ENCODE data around the gene ATP11A. TPM values are rescaled to one million over a fixed set of nuclear protein-coding genes. Genes with fewer than 3 reads are reported as not detected.
A peak's percentile ranks its signal among the peaks of the same experiment; 100 is the strongest.

The ATP11A gene
- total RNA-seq, 1 donor from 2014 or later = 90.4 TPM

- no peaks in the 10 kb centered on the region for H3K27me3 Mint-ChIP-seq (ENCODE audit: insufficient read depth)
- DNase-seq (ENCODE audit: low spot score) = peak; percentile 47
- peak overlapping the region; percentile 94 for H3K27ac Mint-ChIP-seq
- H3K9me3 Mint-ChIP-seq = no peaks in the 10 kb centered on the region
- intact Hi-C loops (cut with micrococcal nuclease) = loop anchor here (1.0 to 5.0 kb wide), 6 partner anchors 65 to 1536 kb away; partner anchors contain the start of genes CUL4A, LAMP1 and PCID2
- H3K4me3 Mint-ChIP-seq = peak overlapping the region; percentile 84
- no peaks in the 10 kb centered on the region for H3K36me3 Mint-ChIP-seq (ENCODE audit: low read depth)
- peaks cover 53% of the 10 kb centered on the region for H3K4me1 Mint-ChIP-seq (ENCODE audit: low read depth)
These were observed 1.1 kb upstream of the ATP11A start for GRCh38 chr13:112688560-112689302.

- Mint-ChIP-seq H3K4me1 (ENCODE audit: low read depth) (peaks cover 57% of the 10 kb centered on the region), H3K36me3 (ENCODE audit: low read depth) (peaks cover 3% of the 10 kb centered on the region), H3K27ac (peak overlapping the region; percentile 75), H3K9me3 (no peaks in the 10 kb centered on the region), H3K27me3 (ENCODE audit: insufficient read depth) (no peaks in the 10 kb centered on the region), H3K4me3 (peak overlapping the region; percentile 82)
- intact Hi-C loops (cut with micrococcal nuclease) = loop anchor here (1.0 to 2.0 kb wide), 2 partner anchors 50 to 184 kb away; no protein-coding TSS in a partner anchor
- DNase-seq (ENCODE audit: low spot score) = peak; percentile 14
These were observed 568 bp downstream of the ATP11A start for GRCh38 chr13:112690283-112690929.

- intact Hi-C loops (cut with micrococcal nuclease) = no loop called here
- peaks cover 3% of the 10 kb centered on the region for H3K36me3 Mint-ChIP-seq (ENCODE audit: low read depth)
- H3K9me3 Mint-ChIP-seq = no peaks in the 10 kb centered on the region
- DNase-seq (ENCODE audit: low spot score) = no peak
- no peaks in the 10 kb centered on the region for H3K27me3 Mint-ChIP-seq (ENCODE audit: insufficient read depth)
- H3K4me3 Mint-ChIP-seq = peak overlapping the region; percentile 82
- no peak overlapping the region for H3K27ac Mint-ChIP-seq
- H3K4me1 Mint-ChIP-seq (ENCODE audit: low read depth) = peaks cover 52% of the 10 kb centered on the region
These were observed 2.3 kb downstream of the ATP11A start for GRCh38 chr13:112692104-112692503.

GRCh38 chr13:112692586-112692985 lies 2.7 kb downstream of the ATP11A start:
- Mint-ChIP-seq H3K9me3 (no peaks in the 10 kb centered on the region), H3K4me1 (ENCODE audit: low read depth) (peaks cover 49% of the 10 kb centered on the region), H3K27ac (no peak overlapping the region), H3K27me3 (ENCODE audit: insufficient read depth) (no peaks in the 10 kb centered on the region), H3K36me3 (ENCODE audit: low read depth) (peaks cover 3% of the 10 kb centered on the region), H3K4me3 (peak overlapping the region; percentile 82)
- intact Hi-C loops (cut with micrococcal nuclease) = no loop called here
- no peak for DNase-seq (ENCODE audit: low spot score)

GRCh38 chr13:112693831-112694497 lies 4.1 kb downstream of the ATP11A start:
- Mint-ChIP-seq H3K27ac (no peak overlapping the region), H3K36me3 (ENCODE audit: low read depth) (peaks cover 4% of the 10 kb centered on the region), H3K9me3 (no peaks in the 10 kb centered on the region), H3K4me1 (ENCODE audit: low read depth) (peaks cover 36% of the 10 kb centered on the region), H3K4me3 (no peak overlapping the region), H3K27me3 (ENCODE audit: insufficient read depth) (no peaks in the 10 kb centered on the region)
- intact Hi-C loops (cut with micrococcal nuclease) = no loop called here
- DNase-seq (ENCODE audit: low spot score) = no peak

- intact Hi-C loops (cut with micrococcal nuclease) = no loop called here
- Mint-ChIP-seq H3K27ac (no peak overlapping the region), H3K4me1 (ENCODE audit: low read depth) (peaks cover 39% of the 10 kb centered on the region), H3K9me3 (no peaks in the 10 kb centered on the region), H3K27me3 (ENCODE audit: insufficient read depth) (no peaks in the 10 kb centered on the region), H3K4me3 (no peak overlapping the region), H3K36me3 (ENCODE audit: low read depth) (peaks cover 9% of the 10 kb centered on the region)
- DNase-seq (ENCODE audit: low spot score) = no peak
These were observed 5.3 kb downstream of the ATP11A start for GRCh38 chr13:112695121-112695520.

GRCh38 chr13:112696001-112696868 lies 6.4 kb downstream of the ATP11A start:
- DNase-seq (ENCODE audit: low spot score) = no peak

GRCh38 chr13:112696869-112697465 lies 7.1 kb downstream of the ATP11A start:
- no peak overlapping the region for H3K4me3 Mint-ChIP-seq
- no peaks in the 10 kb centered on the region for H3K9me3 Mint-ChIP-seq
- H3K27me3 Mint-ChIP-seq (ENCODE audit: insufficient read depth) = no peaks in the 10 kb centered on the region
- H3K4me1 Mint-ChIP-seq (ENCODE audit: low read depth) = peaks cover 31% of the 10 kb centered on the region
- H3K27ac Mint-ChIP-seq = no peak overlapping the region
- no peak for DNase-seq (ENCODE audit: low spot score)
- intact Hi-C loops (cut with micrococcal nuclease) = no loop called here
- H3K36me3 Mint-ChIP-seq (ENCODE audit: low read depth) = peaks cover 9% of the 10 kb centered on the region

More at GRCh38 chr13:112696001-112696868, 6.4 kb downstream of the ATP11A start:
- Mint-ChIP-seq H3K4me1 (ENCODE audit: low read depth) (peaks cover 38% of the 10 kb centered on the region), H3K27ac (no peak overlapping the region), H3K4me3 (no peak overlapping the region), H3K9me3 (no peaks in the 10 kb centered on the region), H3K36me3 (ENCODE audit: low read depth) (peaks cover 9% of the 10 kb centered on the region), H3K27me3 (ENCODE audit: insufficient read depth) (no peaks in the 10 kb centered on the region)
- intact Hi-C loops (cut with micrococcal nuclease) = no loop called here

GRCh38 chr13:112697756-112698655 lies 8.2 kb downstream of the ATP11A start:
- intact Hi-C loops (cut with micrococcal nuclease) = no loop called here
- no peak overlapping the region for H3K4me3 Mint-ChIP-seq

GRCh38 chr13:112699322-112699918 lies 9.6 kb downstream of the ATP11A start:
- DNase-seq (ENCODE audit: low spot score) = no peak
- Mint-ChIP-seq H3K9me3 (no peaks in the 10 kb centered on the region), H3K4me1 (ENCODE audit: low read depth) (peaks cover 25% of the 10 kb centered on the region), H3K36me3 (ENCODE audit: low read depth) (peaks cover 8% of the 10 kb centered on the region), H3K4me3 (no peak overlapping the region), H3K27ac (no peak overlapping the region), H3K27me3 (ENCODE audit: insufficient read depth) (no peaks in the 10 kb centered on the region)
- intact Hi-C loops (cut with micrococcal nuclease) = no loop called here

More at GRCh38 chr13:112697756-112698655, 8.2 kb downstream of the ATP11A start:
- H3K27ac Mint-ChIP-seq = no peak overlapping the region
- H3K27me3 Mint-ChIP-seq (ENCODE audit: insufficient read depth) = no peaks in the 10 kb centered on the region
- peaks cover 9% of the 10 kb centered on the region for H3K36me3 Mint-ChIP-seq (ENCODE audit: low read depth)
- peaks cover 21% of the 10 kb centered on the region for H3K4me1 Mint-ChIP-seq (ENCODE audit: low read depth)
- H3K9me3 Mint-ChIP-seq = no peaks in the 10 kb centered on the region
- no peak for DNase-seq (ENCODE audit: low spot score)

Data from activated T-helper 1 cell treated with anti-CD3 and anti-CD28 coated beads, Interleukin-12 subunit alpha, Interleukin-12 subunit beta, Interleukin-2, Interleukin-4 antibody, amounts not matched to agents 30 ng/mL and 10 ng/mL and 1 ng/mL, durations not matched to agents 14 hours and 24 hours and 36 hours (primary cell).